H1 (cell line): ENCODE data around the gene LRRC46. TPM values are rescaled to one million over a fixed set of nuclear protein-coding genes. Genes with fewer than 3 reads are reported as not detected.
A peak's percentile ranks its signal among the peaks of the same experiment; 100 is the strongest.

Experiments used
- CTCF ChIA-PET: fragments of 300-600 bp; sonication (Branson Sonifier 250); formaldehyde crosslinking; loops from one replicate; lab custom pipeline; 2021; ENCODE audit not compliant: partially characterized antibody; lab: Charles Lee
- POLR2A ChIA-PET: fragments of 300-600 bp; sonication (Branson Sonifier 250); formaldehyde crosslinking; loops from one replicate; lab custom pipeline; 2021; ENCODE audit warnings: inconsistent platforms; ENCODE audit not compliant: partially characterized antibody; lab: Charles Lee
- DNase-seq, 2 experiments: peaks; one replicate each; pipeline versions ENCODE4 v3.0.0 to v3.0.0-alpha.2; 2010 to 2022; ENCODE audit warnings: low spot score in 2 of 2, low read depth in 1 of 2, mixed read lengths in 1 of 2
- FAIRE-seq: peaks from 2 replicates; lab custom pipeline; 2011; peaks lifted over from hg19 to GRCh38; lab: Jason Lieb, UNC
- H2AFZ ChIP-seq: 2 replicates; pipeline ENCODE4 v1.8.1; 2012; ENCODE audit warnings: low read length, inconsistent platforms
- H2AK5ac ChIP-seq: 2 replicates; pipeline ENCODE4 v1.6.1; 2013; ENCODE audit warnings: low read depth, low read length
- H2BK120ac ChIP-seq: replicated peaks from 2 replicates; pipeline ENCODE3; 2013; ENCODE audit warnings: low read depth, low read length, inconsistent platforms
- H2BK12ac ChIP-seq: 2 replicates; pipeline ENCODE4 v1.6.1; 2013; ENCODE audit warnings: low read depth, low read length
- H2BK15ac ChIP-seq: 2 replicates; pipeline ENCODE4 v1.6.1; 2013; ENCODE audit warnings: low read length
- H2BK20ac ChIP-seq: 2 replicates; pipeline ENCODE4 v1.6.1; 2013; ENCODE audit warnings: low read length
- H2BK5ac ChIP-seq: 2 replicates; pipeline ENCODE4 v1.6.1; 2013; ENCODE audit warnings: low read depth, low read length
- H3K14ac ChIP-seq: 2 replicates; pipeline ENCODE4 v1.6.1; 2013; ENCODE audit warnings: inconsistent platforms; ENCODE audit not compliant: insufficient read length
- H3K18ac ChIP-seq: 2 replicates; pipeline ENCODE4 v1.6.1; 2013; ENCODE audit warnings: low read length; ENCODE audit errors: extremely low read depth
- H3K23ac ChIP-seq: 2 replicates; pipeline ENCODE4 v1.6.1; 2013; ENCODE audit warnings: inconsistent platforms; ENCODE audit not compliant: insufficient read length
- H3K23me2 ChIP-seq: 2 replicates; pipeline ENCODE4 v1.6.1; 2013; ENCODE audit warnings: low read depth, low read length
- H3K27ac ChIP-seq: 2 replicates; pipeline ENCODE4 v1.6.1; 2011; ENCODE audit warnings: low read depth, low read length, inconsistent platforms
- H3K27me3 ChIP-seq, 4 experiments: replicated peaks in 1 of 4; 1 replicate in 1 of 4; 2 replicates in 3 of 4; pipeline versions ENCODE4 v1.6.1 to v1.8.1; 2011 to 2013; ENCODE audit warnings: low read length in 3 of 4, mild to moderate bottlenecking in 3 of 4, inconsistent platforms in 2 of 4, mixed read lengths in 2 of 4, moderate library complexity in 1 of 4; ENCODE audit not compliant: control insufficient read depth in 3 of 4, insufficient read depth in 3 of 4; ENCODE audit errors: extremely low read depth in 1 of 4
- H3K36me3 ChIP-seq, 4 experiments: 2 replicates each; pipeline versions ENCODE4 v1.6.1 to v1.8.1; 2011 to 2013; ENCODE audit warnings: mild to moderate bottlenecking in 4 of 4, low read length in 3 of 4, moderate library complexity in 2 of 4, control low read depth in 1 of 4, inconsistent platforms in 1 of 4; ENCODE audit not compliant: insufficient read depth in 4 of 4, control insufficient read depth in 2 of 4
- H3K4ac ChIP-seq: replicated peaks from 2 replicates; pipeline ENCODE3; 2013; ENCODE audit warnings: low read length, low read depth, mixed read lengths, inconsistent platforms; ENCODE audit not compliant: insufficient read length
- H3K4me1 ChIP-seq, 4 experiments: replicated peaks in 1 of 4; 1 replicate in 1 of 4; 2 replicates in 3 of 4; pipeline versions ENCODE4 v1.6.1 to v1.8.1; 2011 to 2013; ENCODE audit warnings: low read length in 3 of 4, inconsistent platforms in 2 of 4, mixed read lengths in 1 of 4; ENCODE audit not compliant: insufficient read depth in 4 of 4, control insufficient read depth in 3 of 4
- H3K4me2 ChIP-seq, 2 experiments: 2 replicates each; pipeline versions ENCODE4 v1.6.1 to v1.8.1; 2011 to 2013; ENCODE audit warnings: low read depth in 2 of 2, low read length in 2 of 2, control low read depth in 1 of 2, inconsistent platforms in 1 of 2, mild to moderate bottlenecking in 1 of 2; ENCODE audit not compliant: insufficient read depth in 1 of 2
- H3K4me3 ChIP-seq, 4 experiments: fragments of 200-600, 300-600 bp in 1 of 4; sonication (generic), shearing (Covaris generic), sonication (Bioruptor Twin) in 1 of 4; 2 replicates each; pipeline versions ENCODE4 v1.5.1 to v1.8.1; 2011 to 2016; ENCODE audit warnings: low read length in 4 of 4, low read depth in 3 of 4, control low read depth in 2 of 4, inconsistent platforms in 2 of 4, mild to moderate bottlenecking in 2 of 4, mixed read lengths in 1 of 4, moderate library complexity in 1 of 4; ENCODE audit not compliant: insufficient read depth in 2 of 4; ENCODE audit errors: extremely low read depth in 1 of 4
- H3K56ac ChIP-seq: replicated peaks from 2 replicates; pipeline ENCODE3; 2013; ENCODE audit warnings: low read depth, mild to moderate bottlenecking, mixed read lengths, low read length, inconsistent platforms; ENCODE audit not compliant: insufficient read length
- H3K79me1 ChIP-seq: 2 replicates; pipeline ENCODE4 v1.6.1; 2013; ENCODE audit warnings: low read depth, low read length, control low read depth
- H3K79me2 ChIP-seq, 2 experiments: 2 replicates each; pipeline versions ENCODE4 v1.6.1 to v1.8.1; 2012 to 2013; ENCODE audit warnings: low read length in 2 of 2, mild to moderate bottlenecking in 2 of 2, inconsistent platforms in 1 of 2; ENCODE audit not compliant: insufficient read depth in 2 of 2, control insufficient read depth in 1 of 2
- H3K9ac ChIP-seq, 4 experiments: replicated peaks in 1 of 4; 1 replicate in 1 of 4; 2 replicates in 3 of 4; pipeline versions ENCODE4 v1.6.1 to v1.8.1; 2011 to 2013; ENCODE audit warnings: low read depth in 3 of 4, low read length in 3 of 4, control low read depth in 2 of 4, mild to moderate bottlenecking in 2 of 4, moderate library complexity in 2 of 4, inconsistent platforms in 1 of 4; ENCODE audit errors: extremely low read depth in 1 of 4
- H3K9me3 ChIP-seq, 2 experiments: 2 replicates each; pipeline versions ENCODE4 v1.6.1 to v1.8.1; 2012 to 2013; ENCODE audit warnings: mild to moderate bottlenecking in 2 of 2, moderate library complexity in 2 of 2, control low read depth in 1 of 2, inconsistent platforms in 1 of 2, low read depth in 1 of 2, low read length in 1 of 2, mixed read lengths in 1 of 2; ENCODE audit not compliant: insufficient read depth in 2 of 2
- H4K20me1 ChIP-seq, 2 experiments: replicated peaks in 1 of 2; 2 replicates each; pipeline versions ENCODE3 to v1.8.1; 2011 to 2013; ENCODE audit warnings: inconsistent platforms in 2 of 2, low read length in 2 of 2, mild to moderate bottlenecking in 1 of 2; ENCODE audit not compliant: insufficient read depth in 2 of 2, control insufficient read depth in 1 of 2
- H4K5ac ChIP-seq: 2 replicates; pipeline ENCODE4 v1.6.1; 2013; ENCODE audit warnings: low read length, low read depth, mixed read lengths, inconsistent platforms; ENCODE audit not compliant: insufficient read length
- H4K8ac ChIP-seq: 2 replicates; pipeline ENCODE4 v1.8.0; 2013; ENCODE audit warnings: mild to moderate bottlenecking, moderate library complexity, low read length, inconsistent platforms; ENCODE audit not compliant: insufficient read depth; ENCODE audit errors: extremely low read depth
- H4K91ac ChIP-seq: replicated peaks from 2 replicates; pipeline ENCODE3; 2013; ENCODE audit warnings: low read length, mixed read lengths, inconsistent platforms; ENCODE audit not compliant: insufficient read length
- BCL11A ChIP-seq, 2 experiments: IDR thresholded peaks; one replicate each; pipeline ENCODE4 v1.6.1; 2011; ENCODE audit warnings: low read depth in 2 of 2, low read length in 2 of 2, mild to moderate bottlenecking in 2 of 2
- EZH2 ChIP-seq: fragments of 200-600 bp; sonication (generic); IDR thresholded peaks from 2 replicates; pipeline ENCODE4 v1.7.1; 2012; ENCODE audit warnings: low read depth, mild to moderate bottlenecking, moderate library complexity, low read length, inconsistent platforms; ENCODE audit not compliant: severe bottlenecking
- GABPA ChIP-seq: IDR thresholded peaks from 2 replicates; pipeline ENCODE4 v1.6.1; 2011; ENCODE audit warnings: mild to moderate bottlenecking, low read length, moderate library complexity, borderline replicate concordance; ENCODE audit not compliant: insufficient read depth
- SIN3A ChIP-seq, 2 experiments: IDR thresholded peaks in 1 of 2; conservative IDR thresholded peaks in 1 of 2; 2 replicates each; pipeline ENCODE4 v1.6.1; 2011 to 2012; ENCODE audit warnings: low read length in 2 of 2, improper control_type of control experiment in 1 of 2, low read depth in 1 of 2, mild to moderate bottlenecking in 1 of 2
- SIX5 ChIP-seq: IDR thresholded peaks from 2 replicates; pipeline ENCODE4 v1.6.1; 2011; ENCODE audit warnings: mild to moderate bottlenecking, low read depth, low read length
- SUZ12 ChIP-seq: fragments of 200-600 bp; sonication (generic); IDR thresholded peaks from 2 replicates; pipeline ENCODE4 v1.6.1; 2012; ENCODE audit warnings: mild to moderate bottlenecking, inconsistent platforms, low read length, moderate library complexity, mixed read lengths
- TBP ChIP-seq: IDR thresholded peaks from 2 replicates; pipeline ENCODE4 v1.6.1; 2011; ENCODE audit warnings: low read depth, low read length, improper control_type of control experiment
- WGBS, 2 experiments: shearing (Covaris generic) in 1 of 2; methylation state at CpG; one replicate each; pipeline versions ENCODE4 v1.1.6 to v1.1.7; 2013 to 2015; ENCODE audit warnings: low lambda C conversion rate in 2 of 2, mixed read lengths in 2 of 2, inconsistent platforms in 1 of 2, low coverage in 1 of 2, missing lambda C conversion rate in 1 of 2; ENCODE audit not compliant: insufficient replicate concordance in 2 of 2, insufficient coverage in 1 of 2, insufficient read length in 1 of 2; ENCODE audit errors: extremely low coverage in 1 of 2, missing lambda C conversion rate in 1 of 2; 5-methylcytosine and 5-hydroxymethylcytosine counted together
- polyA plus RNA-seq, 7 experiments: library from polyadenylated mRNA; depleted of rRNA in 3 of 7; stranded (reverse) in 5 of 7; unstranded in 2 of 7; fragments of >200 nt in 5 of 7; fragments of 200-250 nt in 2 of 7; gene quantifications; 1 replicate in 5 of 7; 2 replicates in 1 of 7; 4 replicates in 1 of 7; pipeline versions ENCODE4 v1.2.1 to v1.2.3, GENCODE V29; 2011 to 2013; ENCODE audit warnings: missing spikeins in 2 of 7, mixed read lengths in 2 of 7
- total RNA-seq: library from RNA; stranded (reverse); fragmentation: NEBNext Ultra II Directional; extraction: Animal tissue kit (Norgen Biotek cat#: 25700); gene quantifications from 2 replicates; pipeline ENCODE4 v1.2.1, GENCODE V29; 2021
- TF ChIP-seq, protein P1 (sequence below): IDR thresholded peaks from 2 replicates; pipeline ENCODE4 v1.6.1; 2012; ENCODE audit warnings: low read length, inconsistent platforms

LRRC46 gene
- total and polyA plus RNA-seq, 2 of the 8 experiments (the other 6 are each of a cell fraction or from before 2014, with no cell fraction given): 0.18 TPM; not detected in 1

DNA sequence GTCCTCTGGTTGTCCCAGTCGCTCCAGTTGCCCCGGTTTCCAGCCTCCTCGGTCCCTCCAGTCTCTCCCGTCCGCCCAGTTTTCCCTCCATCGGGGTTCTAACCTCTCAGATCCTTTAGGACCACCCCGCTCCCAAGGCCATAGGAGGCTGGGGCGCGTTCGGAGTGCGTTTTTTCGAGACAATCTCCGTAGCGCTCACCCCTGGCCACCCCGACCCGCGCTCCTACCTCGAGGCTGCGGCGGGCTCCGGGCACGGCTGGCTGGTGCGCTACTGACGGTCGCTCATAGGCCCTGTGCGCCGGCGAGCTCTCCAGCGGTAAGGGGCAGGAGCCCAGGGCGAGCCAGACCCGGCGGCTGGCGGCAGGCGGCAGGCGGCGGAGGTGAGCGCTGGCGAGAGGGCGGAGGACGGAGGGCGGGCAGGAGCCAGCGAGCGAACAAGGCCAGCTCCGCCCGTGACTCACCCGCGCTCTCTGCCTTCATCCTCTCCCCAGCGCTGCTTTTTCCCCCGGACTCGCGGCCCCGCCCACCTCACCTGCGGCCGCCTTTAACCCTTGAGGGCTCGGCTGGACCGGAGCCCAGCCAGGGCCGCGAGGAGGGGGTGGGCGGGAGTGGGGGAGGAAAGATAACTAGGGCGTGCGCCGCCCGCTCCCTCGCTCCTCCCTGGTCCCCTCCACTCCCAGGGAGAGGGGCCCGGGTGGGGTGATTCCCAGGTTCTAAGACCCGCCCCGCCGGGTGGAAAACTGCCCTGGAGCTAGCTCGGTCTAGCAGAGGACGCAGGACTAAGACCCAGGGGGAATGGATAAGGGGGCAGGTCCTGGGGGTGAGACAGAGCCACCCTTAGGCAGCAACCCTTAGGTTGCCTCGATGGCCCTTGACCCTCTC, 19.5 kb downstream of the LRRC46 start, which contains the start of gene SP6:
Gene SP6 (minus strand): TSS at position 472 of the 882 bp plus-strand sequence. CDS start 2,734 bp downstream, outside the sequence.
- Histone ChIP-seq H4K8ac (peak within 1 kb of the TSS; percentile 74), H3K79me2 (no peaks in the 10 kb centered on the region), H2BK5ac (peak within 1 kb of the TSS; percentile 52; the same call in 1 of the 2 replicates), H2BK120ac (no peak within 1 kb of the TSS), H3K4me1 (peaks cover 4 to 26% (median 15%) of the 10 kb centered on the region in 4 experiments), H2AFZ (no peak within 1 kb of the TSS; the same call in 1 of the 2 replicates), H3K18ac (peak within 1 kb of the TSS; percentile 60), H2BK20ac (no peak within 1 kb of the TSS), H2BK12ac (peak within 1 kb of the TSS; percentile 68; the same call in 1 of the 2 replicates), H3K9ac (peak within 1 kb of the TSS in 3 of 4 experiments; percentile 29 to 45 (median 38); a peak in 3 of 7 replicates), H2AK5ac (no peak within 1 kb of the TSS; the same call in 1 of the 2 replicates), H3K4ac (no peak within 1 kb of the TSS), H4K5ac (no peak within 1 kb of the TSS), H3K56ac (no peak within 1 kb of the TSS), H3K23ac (no peak within 1 kb of the TSS), H2BK15ac (peak within 1 kb of the TSS; percentile 40; the same call in 1 of the 2 replicates), H3K36me3 (no peaks in the 10 kb centered on the region), H3K4me3 (peak within 1 kb of the TSS; percentile 39 to 67 (median 63)), H4K91ac (no peak within 1 kb of the TSS), H3K4me2 (peak within 1 kb of the TSS; percentile 95 to 99), H4K20me1 (peaks cover 3 to 5% of the 10 kb centered on the region in 2 experiments), H3K27me3 (peaks cover 63 to 92% (median 86%) of the 10 kb centered on the region in 4 experiments), H3K9me3 (no peaks in the 10 kb centered on the region), H3K23me2 (peaks cover 23% of the 10 kb centered on the region), H3K27ac (no peak within 1 kb of the TSS), H3K14ac (no peak within 1 kb of the TSS), H3K79me1 (no peaks in the 10 kb centered on the region)
- DNase-seq (peak in 1 of 2 experiments; percentile 91), FAIRE-seq (no peak)
- POLR2A ChIA-PET: interaction anchor here (0.6 to 12.4 kb wide), 10 partner anchors 10 to 157 kb away, joined by 3 to 134 read pairs (median 4); partner anchors contain the start of genes LRRC46, MRPL10, SCRN2 and SP2
- 1% methylated on average over 37 of the region's 71 CpGs; no CpG with 5 or more reads in 1 of the 2 experiments for WGBS, 2 experiments
- CTCF ChIA-PET: interaction anchor here (15.3 to 33.0 kb wide), 5 partner anchors 5 to 98 kb away, joined by 246 to 1206 read pairs (median 373); partner anchors contain the start of genes PNPO, PRR15L, SCRN2 and SP2
- TF ChIP-seq SUZ12: peak; percentile 76
- TF ChIP-seq, protein P1, sequence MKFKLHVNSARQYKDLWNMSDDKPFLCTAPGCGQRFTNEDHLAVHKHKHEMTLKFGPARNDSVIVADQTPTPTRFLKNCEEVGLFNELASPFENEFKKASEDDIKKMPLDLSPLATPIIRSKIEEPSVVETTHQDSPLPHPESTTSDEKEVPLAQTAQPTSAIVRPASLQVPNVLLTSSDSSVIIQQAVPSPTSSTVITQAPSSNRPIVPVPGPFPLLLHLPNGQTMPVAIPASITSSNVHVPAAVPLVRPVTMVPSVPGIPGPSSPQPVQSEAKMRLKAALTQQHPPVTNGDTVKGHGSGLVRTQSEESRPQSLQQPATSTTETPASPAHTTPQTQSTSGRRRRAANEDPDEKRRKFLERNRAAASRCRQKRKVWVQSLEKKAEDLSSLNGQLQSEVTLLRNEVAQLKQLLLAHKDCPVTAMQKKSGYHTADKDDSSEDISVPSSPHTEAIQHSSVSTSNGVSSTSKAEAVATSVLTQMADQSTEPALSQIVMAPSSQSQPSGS: no peak
- TF ChIP-seq GABPA: 0 out of 2 replicates have a peak, but pooled peaks have one; percentile 24
- TF ChIP-seq BCL11A (IDR thresholded peaks at IDR 0.05; ENCODE audit: low read depth in 2 of 2, low read length in 2 of 2): no peak
- TF ChIP-seq EZH2: peak; percentile 3
- peak; percentile 87 for TF ChIP-seq TBP
- TF ChIP-seq SIX5: no peak
- peak in 1 of 2 experiments; percentile 66; a peak in 1 of 4 replicates for TF ChIP-seq SIN3A (conservative IDR thresholded peaks at IDR 0.05 in 1 of 2, IDR thresholded peaks at IDR 0.05 in 1 of 2; ENCODE audit: low read depth in 1 of 2, low read length in 2 of 2)
